GM19328 (cell line): ENCODE results near the gene NGEF.
A peak's percentile ranks its signal among the peaks of the same experiment; 100 is the strongest.
"Not testable (repeated sequence)": the region's sequence is repeated elsewhere in the genome, so short reads cannot be mapped to it uniquely, and the experiment has no call there.

Experiments used
- ATAC-seq: cut with Tn5 transposase; IDR thresholded peaks from one replicate; pipeline ENCODE4 v1.9.1; 2021; ENCODE audit warnings: mild to moderate bottlenecking, moderate library complexity; ENCODE audit not compliant: unreplicated experiment

NGEF gene

GRCh38 chr2:233013027-233013461 lies at the start of gene NGEF:
Gene NGEF (minus strand): TSS chr2:233013256. CDS start chr2:232974890, 38,366 bp downstream.
- no peak for ATAC-seq

- no peak for ATAC-seq
These were observed 49.4 kb upstream of the NGEF start for GRCh38 chr2:233062451-233062850.

- no peak for ATAC-seq
These were observed 48.8 kb upstream of the NGEF start for GRCh38 chr2:233061591-233062450.

- no peak for ATAC-seq
These were observed 48.0 kb upstream of the NGEF start for GRCh38 chr2:233060980-233061590.

- ATAC-seq = peak; percentile 3
These were observed 47.5 kb upstream of the NGEF start for GRCh38 chr2:233060501-233060979.

- ATAC-seq = peak; percentile 36
These were observed 46.9 kb upstream of the NGEF start, which contains the start of gene INPP5D for GRCh38 chr2:233059797-233060500. Gene INPP5D (plus strand): TSS chr2:233060342. CDS start chr2:233060479, 137 bp downstream.

- no peak for ATAC-seq
These were observed 46.4 kb upstream of the NGEF start for GRCh38 chr2:233059547-233059796.

GRCh38 chr2:233058717-233059546 lies 45.9 kb upstream of the NGEF start:
- ATAC-seq = no peak

GRCh38 chr2:233056961-233057605 lies 44.0 kb upstream of the NGEF start:
- no peak for ATAC-seq

- ATAC-seq = no peak
These were observed 42.3 kb upstream of the NGEF start for GRCh38 chr2:233055362-233055761.

GRCh38 chr2:233053928-233054784 lies 41.1 kb upstream of the NGEF start:
- ATAC-seq = no peak

GRCh38 chr2:233052517-233052916 lies 39.5 kb upstream of the NGEF start:
- not testable (repeated sequence) for ATAC-seq

GRCh38 chr2:233051241-233052149 lies 38.4 kb upstream of the NGEF start:
- ATAC-seq = no peak

GRCh38 chr2:233049194-233049761 lies 36.2 kb upstream of the NGEF start:
- no peak for ATAC-seq

- no peak for ATAC-seq
These were observed 35.6 kb upstream of the NGEF start for GRCh38 chr2:233048569-233049193.

GRCh38 chr2:233047667-233048066 lies 34.6 kb upstream of the NGEF start:
- no peak for ATAC-seq

GRCh38 chr2:233047206-233047605 lies 34.1 kb upstream of the NGEF start:
- ATAC-seq = no peak
